Vagina (tissue), 2 donors: ENCODE data around the gene PRR13. TPM values are rescaled to one million over a fixed set of nuclear protein-coding genes. Genes with fewer than 3 reads are reported as not detected.

Source experiments
- DNase-seq, 2 donors: peaks; one replicate each; pipeline ENCODE4 v3.0.0-alpha.2; 2017; ENCODE audit errors: extremely low spot score in 2 of 2
- H3K27ac ChIP-seq: fragments of 200-600 bp; sonication (generic); one replicate; pipeline ENCODE4 v1.5.1; 2019
- H3K27me3 ChIP-seq: fragments of 200-600 bp; sonication (generic); one replicate; pipeline ENCODE4 v1.5.1; 2019
- H3K36me3 ChIP-seq, 2 donors: fragments of 200-600 bp; sonication (generic); one replicate each; pipeline ENCODE4 v1.5.1; 2017 to 2019
- H3K4me1 ChIP-seq: fragments of 200-600 bp; sonication (generic); one replicate; pipeline ENCODE4 v1.5.1; 2019
- H3K4me3 ChIP-seq, 2 donors: fragments of 200-600 bp; sonication (generic); 1 replicate in 1 of 2; 2 replicates in 1 of 2; pipeline ENCODE4 v1.5.1; 2016 to 2019
- H3K9me3 ChIP-seq: fragments of 200-600 bp; sonication (generic); one replicate; pipeline ENCODE4 v1.5.1; 2019
- CTCF ChIP-seq, 3 experiments: fragments of 450-650 bp in 2 of 3; fragments of 200-600 bp in 1 of 3; sonication (generic) in 1 of 3; IDR thresholded peaks; one replicate each; pipeline ENCODE4 v1.5.1; 2017 to 2019; ENCODE audit warnings: antibody characterized with exemption in 3 of 3, mild to moderate bottlenecking in 2 of 3, moderate library complexity in 2 of 3
- POLR2A ChIP-seq, 2 donors: fragments of 450-650 bp; IDR thresholded peaks; one replicate each; pipeline ENCODE4 v1.6.1; 2017; ENCODE audit warnings: antibody characterized with exemption in 2 of 2, mild to moderate bottlenecking in 2 of 2, moderate library complexity in 2 of 2
- POLR2AphosphoS5 ChIP-seq, 2 donors: sonication (generic); formaldehyde crosslinking; IDR thresholded peaks; one replicate each; pipeline ENCODE4 v1.9.0; 2017; ENCODE audit warnings: antibody characterized with exemption in 2 of 2, mild to moderate bottlenecking in 2 of 2, low read depth in 1 of 2; ENCODE audit not compliant: insufficient read depth in 1 of 2
- intact Hi-C: fragments of 100-400 bp; cut with DNase I; formaldehyde crosslinking; loops from one replicate; pipeline ENCODE4 v1.15.1; 2023
- total RNA-seq: library from RNA; depleted of rRNA; stranded (reverse); fragments of >200 nt; gene quantifications from one replicate; pipeline ENCODE4 v1.2.3, GENCODE V29; 2016

Gene PRR13
- total RNA-seq, 1 donor from 2014 or later, result 54.0 TPM

DNA sequence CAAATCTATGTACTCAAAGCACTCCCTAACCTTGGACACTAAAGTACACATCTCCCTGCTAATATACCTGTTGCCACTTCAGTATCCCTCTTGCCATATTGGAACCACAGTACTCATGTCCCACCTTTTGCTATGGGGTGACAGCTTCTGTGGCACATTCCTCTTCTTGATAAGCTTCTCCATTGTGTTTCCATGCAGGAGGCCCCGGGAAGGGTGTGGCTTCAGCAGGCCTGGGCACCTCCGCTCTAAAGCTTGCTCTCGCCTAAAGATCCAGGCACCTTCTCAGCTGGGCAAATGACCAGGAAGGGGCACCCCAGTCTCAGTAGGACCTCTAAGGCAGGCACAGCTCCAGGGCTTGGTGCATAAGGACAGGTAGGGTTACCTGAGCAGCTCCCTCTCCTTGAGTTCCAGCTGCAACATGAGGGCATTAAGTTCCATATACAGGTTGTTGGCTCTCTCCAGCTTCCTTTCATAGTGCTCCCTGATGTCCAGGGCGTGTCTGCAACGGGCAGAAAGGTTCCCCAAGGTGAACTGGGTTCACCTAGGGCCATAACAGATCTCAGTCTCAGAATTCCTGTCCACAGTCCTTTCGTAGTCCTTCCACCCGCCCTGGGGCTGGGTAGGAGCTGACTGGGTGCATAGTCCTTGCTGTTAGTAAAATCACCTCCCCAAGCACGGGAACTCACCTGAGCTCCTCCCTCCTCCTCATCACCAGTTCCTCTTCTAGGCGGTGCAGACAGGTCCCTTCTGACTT lies 41.9 kb downstream of the PRR13 start:
- no peak for DNase-seq
- Histone ChIP-seq H3K4me1 (peaks cover 37% of the 10 kb centered on the region), H3K27ac (no peak overlapping the region), H3K4me3 (no peak overlapping the region), H3K27me3 (no peaks in the 10 kb centered on the region), H3K36me3 (peaks cover 0 to 69% of the 10 kb centered on the region in 2 donors), H3K9me3 (no peaks in the 10 kb centered on the region)
- intact Hi-C loops, result no loop called here
- no peak for TF ChIP-seq POLR2AphosphoS5 (IDR thresholded peaks at IDR 0.05; ENCODE audit: insufficient read depth in 1 of 2, low read depth in 1 of 2)
- no peak for TF ChIP-seq POLR2A (IDR thresholded peaks at IDR 0.05)
- no peak for TF ChIP-seq CTCF (IDR thresholded peaks at IDR 0.05)

GRCh38 chr12:53483979-53484377 lies 42.4 kb downstream of the PRR13 start:
- intact Hi-C loops, result no loop called here
- Histone ChIP-seq H3K4me3 (no peak overlapping the region), H3K27me3 (no peaks in the 10 kb centered on the region), H3K4me1 (peaks cover 37% of the 10 kb centered on the region), H3K27ac (no peak overlapping the region), H3K36me3 (peaks cover 0 to 64% of the 10 kb centered on the region in 2 donors), H3K9me3 (no peaks in the 10 kb centered on the region)
- no peak for DNase-seq
- no peak for TF ChIP-seq POLR2A (IDR thresholded peaks at IDR 0.05)
- TF ChIP-seq POLR2AphosphoS5 (IDR thresholded peaks at IDR 0.05; ENCODE audit: insufficient read depth in 1 of 2, low read depth in 1 of 2), result no peak
- TF ChIP-seq CTCF (IDR thresholded peaks at IDR 0.05), result no peak

DNA sequence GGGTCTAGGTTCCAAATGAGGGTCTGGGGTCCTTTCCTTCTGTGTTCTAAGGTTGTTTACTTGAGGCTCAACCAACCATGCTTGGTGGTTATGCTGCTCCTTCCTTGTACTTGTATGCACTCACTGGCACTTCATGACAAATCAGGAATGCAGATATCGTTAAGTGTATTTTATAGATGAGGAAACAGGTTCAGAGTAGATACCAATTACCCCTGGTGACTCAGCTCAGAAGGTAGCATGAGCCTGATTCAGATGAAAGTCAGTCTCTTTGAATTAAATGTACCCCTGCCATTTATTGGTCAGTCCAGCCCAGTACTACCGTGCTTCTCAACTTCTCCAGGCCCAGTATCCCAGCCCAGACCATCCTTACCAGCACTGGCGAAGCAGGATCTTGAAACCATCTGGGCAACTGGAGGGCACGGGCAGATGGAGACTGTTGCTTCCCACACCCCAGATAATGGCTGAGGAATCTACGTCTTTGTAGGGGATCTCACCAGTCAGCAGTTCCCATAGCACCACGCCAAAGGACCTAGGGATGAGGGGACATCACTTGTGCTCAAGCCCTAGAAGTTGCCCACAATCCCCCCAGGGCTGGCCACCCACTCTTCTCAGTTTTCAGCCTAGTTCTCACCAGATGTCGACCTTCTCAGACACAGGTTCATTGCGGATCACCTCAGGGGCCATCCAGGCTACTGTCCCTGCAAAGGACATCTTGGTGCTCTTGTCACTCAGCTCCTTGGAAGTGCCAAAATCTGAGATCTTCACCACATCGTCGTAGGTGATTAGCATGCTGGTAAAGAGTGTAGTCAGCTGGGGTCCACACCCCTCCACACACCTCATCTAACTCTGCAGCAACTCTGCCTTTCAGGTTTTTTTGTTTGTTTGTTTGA lies 43.4 kb downstream of the PRR13 start:
- H3K27ac ChIP-seq, result no peak overlapping the region
- peaks cover 37% of the 10 kb centered on the region for H3K4me1 ChIP-seq
- peaks cover 0 to 54% of the 10 kb centered on the region in 2 donors for H3K36me3 ChIP-seq
- no peaks in the 10 kb centered on the region for H3K27me3 ChIP-seq
- no peak for TF ChIP-seq POLR2A (IDR thresholded peaks at IDR 0.05)
- TF ChIP-seq POLR2AphosphoS5 (IDR thresholded peaks at IDR 0.05; ENCODE audit: insufficient read depth in 1 of 2, low read depth in 1 of 2), result no peak
- no peak for TF ChIP-seq CTCF (IDR thresholded peaks at IDR 0.05)
- no peaks in the 10 kb centered on the region for H3K9me3 ChIP-seq
- no peak for DNase-seq
- no peak overlapping the region for H3K4me3 ChIP-seq
- intact Hi-C loops, result no loop called here

- Histone ChIP-seq H3K27me3 (no peaks in the 10 kb centered on the region), H3K4me1 (peaks cover 24% of the 10 kb centered on the region), H3K9me3 (no peaks in the 10 kb centered on the region), H3K27ac (no peak overlapping the region), H3K36me3 (peaks cover 0 to 42% of the 10 kb centered on the region in 2 donors), H3K4me3 (no peak overlapping the region)
- intact Hi-C loops, result no loop called here
- DNase-seq, result no peak
- TF ChIP-seq POLR2AphosphoS5 (IDR thresholded peaks at IDR 0.05; ENCODE audit: insufficient read depth in 1 of 2, low read depth in 1 of 2) (no peak), POLR2A (IDR thresholded peaks at IDR 0.05) (no peak), CTCF (IDR thresholded peaks at IDR 0.05) (no peak)
These were observed 44.6 kb downstream of the PRR13 start for GRCh38 chr12:53485955-53486735.
